Glomerular visceral epithelial cell (primary cell): Measurements from ENCODE around the gene CCR9.

Source experiments
- DNase-seq: peaks from one replicate; pipeline ENCODE4 v3.0.0-alpha.2; 2016; ENCODE audit errors: extremely low spot score

Gene CCR9

DNA sequence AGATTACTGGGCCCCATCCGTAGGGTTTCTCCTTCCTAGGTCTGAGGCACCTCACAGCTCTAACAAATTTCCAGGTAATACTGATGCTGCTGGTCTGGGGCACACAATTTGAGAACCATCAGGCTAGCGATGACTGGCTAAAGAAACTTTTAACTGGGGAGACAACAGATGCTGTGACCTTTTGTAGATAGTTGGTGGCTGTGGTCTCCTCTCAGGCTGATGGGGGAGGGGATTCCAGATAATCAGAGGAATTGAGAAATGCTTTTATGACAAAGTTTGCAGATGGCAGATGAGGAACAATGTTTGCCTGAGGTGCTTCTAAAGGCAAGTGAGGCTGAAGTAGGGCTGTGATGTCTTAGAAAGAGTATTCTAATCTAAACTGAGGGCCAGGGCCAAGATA, 13.8 kb upstream of the CCR9 start:
- DNase-seq: no peak

- no peak for DNase-seq
These were observed 13.3 kb upstream of the CCR9 start for GRCh38 chr3:45873036-45873435.

- no peak for DNase-seq
These were observed 12.7 kb upstream of the CCR9 start for GRCh38 chr3:45873638-45874037.

DNA sequence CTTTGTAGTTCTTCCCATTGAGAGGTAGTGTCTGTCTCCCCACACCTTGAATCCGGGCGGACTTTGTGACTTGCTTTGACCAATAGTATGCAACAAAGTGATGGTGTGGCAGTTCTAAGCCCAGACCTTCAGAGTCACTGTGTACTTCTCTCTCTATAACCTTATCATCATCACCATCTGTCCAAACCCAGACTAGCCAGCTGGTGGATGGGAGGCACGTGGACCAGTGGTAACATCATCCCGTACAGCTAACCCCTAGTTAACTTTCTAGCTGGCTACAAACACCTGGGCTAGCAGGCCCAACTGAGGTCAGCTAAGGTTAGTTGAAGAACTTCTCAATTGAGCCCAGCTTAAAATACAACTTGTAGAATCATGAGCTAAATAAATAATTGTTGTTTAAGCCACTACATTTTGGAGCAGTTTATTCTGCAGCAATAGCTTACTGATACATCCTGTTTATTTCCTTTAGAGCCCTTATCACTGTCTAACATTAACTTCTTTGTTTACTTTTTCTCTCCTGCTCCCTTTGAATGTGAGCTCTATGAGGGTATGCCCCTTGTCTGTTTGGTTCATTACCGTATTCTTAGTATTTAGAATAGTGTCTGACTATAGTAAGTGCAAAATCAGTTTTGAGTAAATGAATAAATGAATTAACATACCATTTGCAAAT, 11.5 kb upstream of the CCR9 start:
- no peak for DNase-seq

DNA sequence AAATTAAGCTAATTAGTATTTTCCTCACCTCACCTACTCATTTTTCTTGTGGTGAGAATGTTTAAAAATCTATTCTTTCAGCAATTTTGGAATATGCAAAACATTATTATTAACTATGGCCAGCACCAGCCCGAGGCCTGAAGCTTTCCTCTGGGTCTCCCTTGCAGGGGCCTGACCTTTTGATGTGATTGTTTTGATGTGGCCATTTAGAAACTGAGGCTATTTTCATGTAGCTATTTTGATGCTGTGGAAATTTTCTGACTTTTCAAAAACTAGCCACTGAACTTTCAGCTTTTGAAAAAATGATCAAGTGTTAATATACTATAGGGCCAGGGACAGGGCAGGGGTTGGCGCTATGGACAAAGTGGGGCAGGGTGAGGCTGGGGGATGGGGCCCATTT, 8.2 kb upstream of the CCR9 start:
- no peak for DNase-seq

DNA sequence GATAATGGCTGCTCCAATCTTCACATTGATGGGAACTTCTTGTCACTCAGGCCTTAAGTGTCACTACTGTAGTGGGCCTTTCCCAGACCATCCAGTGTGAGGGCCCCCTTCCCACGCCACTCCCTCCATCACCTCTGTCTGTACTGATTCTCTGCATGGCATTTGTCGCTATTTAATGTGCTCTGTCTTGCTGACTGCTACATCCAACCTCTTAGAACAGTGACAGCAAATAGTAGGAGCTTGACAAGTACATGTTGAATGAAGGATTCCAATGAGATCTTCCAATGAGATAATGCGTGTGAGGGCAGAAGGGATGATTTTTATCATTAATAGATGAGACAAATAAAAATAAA, 5.6 kb upstream of the CCR9 start:
- no peak for DNase-seq

DNA sequence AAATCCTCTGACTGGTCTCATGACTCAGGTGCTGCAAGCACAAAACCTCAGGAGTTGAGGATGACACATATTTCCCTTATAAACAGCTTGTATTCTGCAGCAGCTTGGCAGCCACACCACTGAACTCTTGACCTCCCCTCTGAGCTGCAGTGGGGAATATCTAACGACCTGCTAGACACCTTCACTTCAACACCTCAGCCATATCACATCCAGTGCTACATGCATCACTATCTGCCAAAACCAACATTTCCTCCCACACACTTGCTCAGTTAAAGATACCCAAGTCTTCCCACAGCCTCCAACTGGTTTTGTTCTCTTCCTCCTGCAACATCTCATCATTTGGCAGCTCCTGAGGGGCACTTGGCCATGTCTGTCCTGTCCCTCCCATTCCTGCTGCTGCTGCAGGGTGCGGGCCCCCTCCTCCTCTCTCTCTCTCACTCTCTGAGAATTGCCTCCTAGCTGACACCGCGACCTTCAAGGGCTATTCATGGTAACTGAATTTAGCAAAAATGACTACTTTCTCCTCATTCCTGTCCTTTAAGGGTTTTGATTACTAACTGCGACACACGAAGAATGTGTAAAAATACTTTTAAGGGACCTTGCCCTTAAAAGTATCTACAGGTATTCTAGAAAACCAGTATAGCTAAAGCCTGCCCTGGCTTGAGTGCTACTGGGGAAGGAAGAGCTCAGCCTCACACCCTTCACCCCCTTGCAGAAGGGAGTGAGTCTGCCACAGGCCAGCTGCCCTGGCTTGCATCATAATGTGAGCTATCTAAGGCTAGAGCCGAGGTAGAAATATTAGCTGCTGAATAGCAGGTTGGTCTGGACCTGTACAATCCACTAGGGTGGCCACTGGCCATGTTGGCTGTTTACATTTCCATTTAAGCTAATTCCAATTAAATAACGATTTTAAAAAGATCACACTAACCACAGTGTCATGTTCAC, 5.0 kb upstream of the CCR9 start:
- DNase-seq: no peak

- no peak for DNase-seq
These were observed 1.8 kb upstream of the CCR9 start for GRCh38 chr3:45884368-45885201.

DNA sequence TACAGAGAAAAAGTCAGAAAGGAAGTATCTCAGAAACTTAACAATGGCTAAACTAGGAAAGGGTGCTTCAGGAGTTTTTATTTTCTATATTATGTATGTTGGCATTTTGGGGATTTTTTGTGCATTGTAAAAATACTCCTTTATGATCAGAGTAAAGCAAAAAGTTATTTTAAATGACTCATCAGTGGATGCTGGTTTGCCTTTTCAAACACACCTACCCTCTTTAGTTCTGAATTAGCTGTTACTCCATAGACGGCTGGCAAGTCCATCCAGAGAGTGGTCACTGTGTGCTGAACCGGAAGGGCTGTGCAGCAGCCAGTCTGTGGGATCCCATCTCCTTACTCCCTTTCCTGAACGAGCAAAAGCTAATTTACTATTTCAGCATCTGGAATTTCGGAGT, 942 bp downstream of the CCR9 start:
- DNase-seq: no peak

DNA sequence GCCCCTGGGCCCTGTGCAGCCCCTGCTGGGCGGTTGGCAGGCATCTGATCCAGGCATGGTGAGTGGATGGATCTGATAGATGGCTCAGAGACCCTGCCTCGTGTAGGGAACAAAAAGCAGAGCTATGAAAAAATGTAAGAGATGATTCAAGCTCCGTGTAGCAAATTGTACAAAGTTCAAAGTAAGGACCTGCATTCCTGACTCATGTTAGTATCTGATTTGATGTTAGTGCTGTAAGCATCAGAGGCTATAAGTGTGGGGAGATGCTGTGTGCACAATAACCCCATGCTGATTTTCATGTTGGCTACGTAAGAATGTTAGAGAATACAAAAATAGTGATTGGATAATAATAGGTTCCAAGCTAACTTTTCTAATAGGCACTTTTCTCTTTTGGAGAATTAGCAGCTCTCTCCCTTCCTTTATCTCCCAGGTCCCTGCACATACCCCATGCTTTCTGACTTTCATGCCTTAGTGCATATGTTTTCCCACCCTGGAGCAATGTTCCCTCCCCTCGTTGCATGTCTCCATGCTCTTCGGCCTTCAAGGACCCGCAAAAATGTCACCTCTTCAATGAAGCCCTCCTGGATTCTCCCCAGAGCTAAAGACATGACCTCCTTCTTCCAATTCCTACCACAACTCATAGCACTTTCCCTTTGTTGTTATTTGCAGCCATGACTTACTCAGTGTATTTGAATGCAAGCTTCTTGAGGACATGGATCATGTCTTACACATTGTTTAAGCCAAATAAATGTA, 1.6 kb downstream of the CCR9 start:
- no peak for DNase-seq

DNA sequence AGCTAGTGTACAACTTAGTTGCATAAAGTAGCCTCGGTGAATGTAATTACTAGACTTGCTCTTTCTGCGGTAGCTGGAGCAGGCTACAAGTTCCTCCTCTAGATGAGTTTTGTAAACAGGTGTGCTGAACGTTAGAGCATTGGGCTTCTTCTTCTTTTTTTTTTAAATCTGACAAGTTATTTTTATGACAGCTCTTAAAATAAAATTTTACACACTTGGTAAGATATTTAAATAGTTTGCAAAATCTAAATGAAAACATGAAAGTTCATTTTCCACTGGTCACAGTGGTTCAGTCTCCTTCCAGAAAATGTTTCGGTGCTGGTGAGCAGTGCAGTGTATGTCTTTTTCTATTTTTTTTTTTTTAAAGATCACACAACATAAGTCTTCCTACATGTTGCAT, 3.0 kb downstream of the CCR9 start:
- no peak for DNase-seq

DNA sequence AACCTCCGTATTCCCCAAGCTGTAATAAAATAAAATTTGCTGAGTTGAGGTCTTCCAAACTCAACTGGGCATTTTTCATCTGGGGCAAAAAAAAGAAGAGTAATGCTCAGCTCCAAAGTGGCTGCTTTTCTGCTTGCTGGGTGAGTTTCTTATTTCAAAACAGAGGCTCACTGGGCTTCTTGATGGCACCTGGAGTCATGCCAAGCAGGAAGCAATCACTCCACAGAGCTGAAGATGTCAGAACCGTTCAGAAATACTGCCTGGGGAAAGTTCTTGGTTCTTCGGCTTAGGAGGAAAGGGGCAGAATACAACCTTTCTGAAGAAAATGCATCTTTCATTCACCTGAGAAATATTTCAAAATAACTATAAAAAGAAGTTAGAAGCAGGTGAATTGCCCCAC, 4.1 kb downstream of the CCR9 start:
- DNase-seq: peak; percentile 29

- no peak for DNase-seq
These were observed 5.8 kb downstream of the CCR9 start for GRCh38 chr3:45892161-45892560.

GRCh38 chr3:45894015-45894414, 7.7 kb downstream of the CCR9 start:
- no peak for DNase-seq

DNA sequence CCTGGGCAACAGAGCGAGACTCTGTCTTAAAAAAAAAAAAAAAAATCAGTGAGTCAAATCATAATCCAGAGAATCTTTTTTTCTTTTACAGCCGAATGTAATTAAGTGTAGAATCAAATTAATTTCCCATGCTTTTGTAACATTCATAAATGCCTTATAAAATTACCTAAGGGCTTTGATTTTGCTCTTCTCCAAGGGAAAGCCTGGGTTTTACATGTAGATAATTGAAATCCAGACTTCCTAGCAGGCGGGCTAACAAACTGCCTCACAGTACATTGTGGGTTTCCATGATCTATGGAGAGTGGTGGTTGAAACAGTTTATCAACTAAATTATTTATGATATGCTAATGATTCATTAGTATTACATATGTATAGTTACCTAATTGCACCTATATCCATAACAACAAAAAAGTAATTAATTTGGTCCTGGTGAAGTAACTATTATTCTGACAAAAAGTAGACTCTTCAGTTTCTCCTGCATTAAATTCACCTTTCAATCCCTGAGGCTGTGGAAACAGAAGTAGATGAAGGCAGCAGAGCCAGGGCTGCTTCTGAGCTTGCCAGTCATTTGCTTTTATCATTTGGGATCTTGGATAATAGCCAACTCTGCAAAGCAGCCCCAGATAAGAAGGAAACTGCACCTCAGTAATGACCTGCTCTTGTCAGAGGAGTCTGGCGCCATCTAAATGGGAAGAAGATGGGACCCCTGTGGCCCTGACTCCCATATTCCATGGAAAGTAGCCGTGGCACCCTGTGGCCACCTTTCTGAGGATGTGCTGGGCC, 9.5 kb downstream of the CCR9 start:
- no peak for DNase-seq

DNA sequence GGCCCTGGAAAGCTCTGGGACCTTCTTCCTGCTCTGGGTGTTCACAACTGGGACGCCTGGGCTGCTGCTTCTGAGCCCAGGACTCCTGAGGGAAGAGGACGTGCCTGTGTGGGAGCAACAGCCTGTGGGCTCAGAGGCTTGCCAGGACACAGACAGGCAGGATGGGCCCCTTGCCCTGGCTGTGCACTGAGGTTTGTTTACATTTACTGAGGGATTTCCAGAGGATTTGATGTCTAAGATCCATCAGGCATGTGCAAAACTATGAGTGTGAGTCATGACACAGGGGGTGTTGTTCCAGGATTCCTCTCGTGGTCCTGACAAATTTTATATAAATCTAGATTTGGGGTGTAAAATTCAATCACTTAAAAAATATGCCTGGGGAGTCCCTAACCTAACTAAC, 10.6 kb downstream of the CCR9 start:
- DNase-seq: peak; percentile 27

DNA sequence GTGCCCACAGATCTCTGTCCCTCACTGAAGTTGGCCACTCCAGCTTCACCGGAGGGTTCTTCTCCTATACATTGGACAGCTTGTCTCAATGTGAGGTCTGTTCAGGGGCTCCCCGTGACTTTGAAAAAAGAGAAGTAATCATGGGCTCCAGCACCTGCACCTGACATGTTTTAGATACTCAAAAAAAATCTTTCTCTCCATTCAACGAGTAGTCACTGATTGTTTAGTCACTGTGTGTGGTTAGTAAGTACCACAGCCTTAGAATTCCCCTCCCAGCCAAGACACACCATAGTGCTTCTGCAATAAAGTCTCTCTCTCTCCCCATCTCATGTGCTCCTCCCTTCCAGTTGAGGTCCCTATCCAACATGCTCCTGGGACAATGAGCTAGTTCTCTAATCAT, 18.6 kb downstream of the CCR9 start:
- no peak for DNase-seq

DNA sequence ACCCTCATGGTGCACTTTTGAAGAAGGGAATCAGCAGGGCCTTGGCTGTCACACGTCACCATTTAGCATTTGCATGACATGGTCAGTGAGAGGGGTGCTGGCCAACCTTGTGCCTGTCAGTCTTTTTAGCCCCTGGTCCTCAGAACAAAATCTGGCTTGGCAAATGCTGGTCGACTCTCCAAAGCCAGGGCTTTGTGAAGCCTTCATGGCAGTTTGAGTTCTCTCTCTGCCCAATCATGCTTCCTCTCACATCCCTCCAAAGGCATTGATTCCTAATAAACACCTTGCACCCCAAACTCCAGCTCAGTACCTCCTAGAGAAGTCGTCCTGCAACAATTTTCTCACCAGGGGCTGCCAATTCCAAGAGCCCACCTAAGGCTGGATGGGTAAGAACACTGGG, 19.4 kb downstream of the CCR9 start:
- DNase-seq: no peak

DNA sequence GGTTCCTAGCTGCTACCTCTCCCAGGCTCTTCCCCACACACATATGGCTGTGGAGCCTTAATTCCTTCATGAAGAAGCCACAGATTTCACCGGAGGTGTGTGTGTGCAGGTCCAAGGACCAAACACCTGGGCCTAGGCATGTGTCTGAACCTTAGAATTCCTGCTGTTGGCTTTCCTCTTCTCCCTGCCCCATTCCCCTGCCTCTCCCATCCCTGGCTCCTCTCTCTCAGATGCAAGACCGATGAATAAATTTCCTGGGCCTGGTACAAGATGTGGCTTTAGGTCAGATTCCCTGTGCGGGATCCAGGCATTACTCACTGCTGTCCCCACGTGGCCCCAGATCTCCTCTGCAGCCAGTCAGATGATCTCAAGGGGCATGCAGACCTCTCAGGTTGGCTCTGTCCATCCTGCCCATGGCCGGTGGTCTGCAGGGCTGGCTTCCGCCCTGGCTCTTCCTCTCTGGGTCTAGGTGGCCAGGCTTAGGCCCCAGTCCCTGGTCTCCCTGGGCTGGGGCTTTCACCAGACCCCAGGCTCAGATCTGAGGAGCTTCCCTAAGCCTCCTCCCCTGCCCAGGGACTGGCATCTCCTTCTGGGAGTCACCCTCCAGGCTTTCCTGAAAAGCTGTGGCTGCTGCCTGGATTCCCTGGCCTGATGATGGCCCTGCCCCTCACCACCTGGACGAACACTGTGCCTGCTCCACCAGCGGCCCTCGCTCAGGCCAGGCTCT, 20.5 kb downstream of the CCR9 start:
- peak; percentile 34 for DNase-seq
